ENCODE results near the gene KYNU. TPM values are rescaled to one million over a fixed set of nuclear protein-coding genes. Genes with fewer than 3 reads are reported as not detected.
"Not testable (repeated sequence)": the region's sequence is repeated elsewhere in the genome, so short reads cannot be mapped to it uniquely, and the experiment has no call there.

KYNU gene
- total RNA-seq, 2 experiments from 2014 or later: not detected

GRCh38 chr2:142863485-142863961 is 13.9 kb upstream of the KYNU start:
- Mint-ChIP-seq H3K4me1 (ENCODE audit: low read depth) (no peaks in the 10 kb centered on the region), H3K9me3 (no peaks in the 10 kb centered on the region), H3K4me3 (no peak overlapping the region), H3K36me3 (no peaks in the 10 kb centered on the region), H3K27me3 (no peaks in the 10 kb centered on the region), H3K27ac (no peak overlapping the region)
- POLR2A ChIA-PET: no interaction called here
- CTCF ChIA-PET: no interaction called here
- DNase-seq: no peak
- intact Hi-C loops (cut with micrococcal nuclease): no loop called here

- H3K27me3 Mint-ChIP-seq; H3K9me3 Mint-ChIP-seq; H3K27ac Mint-ChIP-seq; H3K36me3 Mint-ChIP-seq; POLR2A ChIA-PET; CTCF ChIA-PET; H3K4me1 Mint-ChIP-seq (ENCODE audit: low read depth); DNase-seq; H3K4me3 Mint-ChIP-seq; intact Hi-C loops (cut with micrococcal nuclease): not testable (repeated sequence)
These were observed 12.9 kb upstream of the KYNU start for GRCh38 chr2:142864605-142865004.

- CTCF ChIA-PET: no interaction called here
These were observed 11.5 kb upstream of the KYNU start for GRCh38 chr2:142865924-142866323.

GRCh38 chr2:142866426-142866825 is 11.0 kb upstream of the KYNU start:
- Mint-ChIP-seq H3K9me3 (no peaks in the 10 kb centered on the region), H3K4me1 (ENCODE audit: low read depth) (no peaks in the 10 kb centered on the region), H3K27me3 (no peaks in the 10 kb centered on the region), H3K4me3 (no peak overlapping the region), H3K36me3 (no peaks in the 10 kb centered on the region), H3K27ac (no peak overlapping the region)
- DNase-seq: no peak
- CTCF ChIA-PET: no interaction called here
- intact Hi-C loops (cut with micrococcal nuclease): no loop called here
- POLR2A ChIA-PET: interaction anchor here (0.6 kb wide), 1 partner anchor 32 kb away, joined by 3 read pairs; no protein-coding TSS in a partner anchor

More at GRCh38 chr2:142865924-142866323, 11.5 kb upstream of the KYNU start:
- intact Hi-C loops (cut with micrococcal nuclease): no loop called here
- Mint-ChIP-seq H3K36me3 (no peaks in the 10 kb centered on the region), H3K4me3 (no peak overlapping the region), H3K27ac (no peak overlapping the region), H3K9me3 (no peaks in the 10 kb centered on the region), H3K4me1 (ENCODE audit: low read depth) (no peaks in the 10 kb centered on the region), H3K27me3 (no peaks in the 10 kb centered on the region)
- no peak for DNase-seq
- POLR2A ChIA-PET: interaction anchor here (0.6 kb wide), 1 partner anchor 33 kb away, joined by 3 read pairs; no protein-coding TSS in a partner anchor

GRCh38 chr2:142867136-142867535 is 10.3 kb upstream of the KYNU start:
- no peaks in the 10 kb centered on the region for H3K9me3 Mint-ChIP-seq
- no peak overlapping the region for H3K4me3 Mint-ChIP-seq
- H3K36me3 Mint-ChIP-seq: no peaks in the 10 kb centered on the region
- no peaks in the 10 kb centered on the region for H3K4me1 Mint-ChIP-seq (ENCODE audit: low read depth)
- DNase-seq: no peak
- H3K27ac Mint-ChIP-seq: no peak overlapping the region
- intact Hi-C loops (cut with micrococcal nuclease): no loop called here
- no peaks in the 10 kb centered on the region for H3K27me3 Mint-ChIP-seq
- POLR2A ChIA-PET: no interaction called here
- CTCF ChIA-PET: no interaction called here

GRCh38 chr2:142868229-142868762 is 9.2 kb upstream of the KYNU start:
- intact Hi-C loops (cut with micrococcal nuclease): no loop called here
- ChIA-PET POLR2A (no interaction called here), CTCF (no interaction called here)
- Mint-ChIP-seq H3K4me3 (no peak overlapping the region), H3K27ac (no peak overlapping the region), H3K9me3 (no peaks in the 10 kb centered on the region), H3K4me1 (ENCODE audit: low read depth) (no peaks in the 10 kb centered on the region), H3K36me3 (no peaks in the 10 kb centered on the region), H3K27me3 (no peaks in the 10 kb centered on the region)
- no peak for DNase-seq

- POLR2A ChIA-PET; H3K27me3 Mint-ChIP-seq; H3K4me3 Mint-ChIP-seq; H3K4me1 Mint-ChIP-seq (ENCODE audit: low read depth); H3K9me3 Mint-ChIP-seq; H3K27ac Mint-ChIP-seq; CTCF ChIA-PET; intact Hi-C loops (cut with micrococcal nuclease); H3K36me3 Mint-ChIP-seq; DNase-seq: not testable (repeated sequence)
These were observed 8.4 kb upstream of the KYNU start for GRCh38 chr2:142869065-142869460.

- DNase-seq: no peak
- Mint-ChIP-seq H3K27me3 (no peaks in the 10 kb centered on the region), H3K4me3 (no peak overlapping the region), H3K9me3 (no peaks in the 10 kb centered on the region), H3K4me1 (ENCODE audit: low read depth) (no peaks in the 10 kb centered on the region), H3K27ac (no peak overlapping the region), H3K36me3 (no peaks in the 10 kb centered on the region)
- intact Hi-C loops (cut with micrococcal nuclease): no loop called here
- POLR2A ChIA-PET: no interaction called here
- CTCF ChIA-PET: no interaction called here
These were observed 7.9 kb upstream of the KYNU start for GRCh38 chr2:142869461-142870106.

GRCh38 chr2:142870526-142870925 is 6.9 kb upstream of the KYNU start:
- Mint-ChIP-seq H3K4me3 (no peak overlapping the region), H3K27ac (no peak overlapping the region), H3K4me1 (ENCODE audit: low read depth) (no peaks in the 10 kb centered on the region), H3K9me3 (no peaks in the 10 kb centered on the region), H3K27me3 (no peaks in the 10 kb centered on the region), H3K36me3 (no peaks in the 10 kb centered on the region)
- CTCF ChIA-PET: no interaction called here
- intact Hi-C loops (cut with micrococcal nuclease): no loop called here
- DNase-seq: no peak
- POLR2A ChIA-PET: no interaction called here

- no peaks in the 10 kb centered on the region for H3K9me3 Mint-ChIP-seq
- no peaks in the 10 kb centered on the region for H3K36me3 Mint-ChIP-seq
- intact Hi-C loops (cut with micrococcal nuclease): no loop called here
- no peak overlapping the region for H3K4me3 Mint-ChIP-seq
- CTCF ChIA-PET: no interaction called here
- POLR2A ChIA-PET: no interaction called here
- H3K27me3 Mint-ChIP-seq: no peaks in the 10 kb centered on the region
- no peak overlapping the region for H3K27ac Mint-ChIP-seq
- no peaks in the 10 kb centered on the region for H3K4me1 Mint-ChIP-seq (ENCODE audit: low read depth)
- DNase-seq: no peak
These were observed 6.1 kb upstream of the KYNU start for GRCh38 chr2:142871396-142871795.

GRCh38 chr2:142872882-142873724 is 4.4 kb upstream of the KYNU start:
- Mint-ChIP-seq H3K36me3 (no peaks in the 10 kb centered on the region), H3K4me1 (ENCODE audit: low read depth) (no peaks in the 10 kb centered on the region), H3K4me3 (no peak overlapping the region), H3K9me3 (no peaks in the 10 kb centered on the region), H3K27me3 (no peaks in the 10 kb centered on the region), H3K27ac (no peak overlapping the region)
- intact Hi-C loops (cut with micrococcal nuclease): no loop called here
- no peak for DNase-seq
- CTCF ChIA-PET: interaction anchor here (0.6 kb wide), 1 partner anchor 39 kb away, joined by 3 read pairs; no protein-coding TSS in a partner anchor
- POLR2A ChIA-PET: no interaction called here

- no peak overlapping the region for H3K27ac Mint-ChIP-seq
- intact Hi-C loops (cut with micrococcal nuclease): no loop called here
- ChIA-PET POLR2A (no interaction called here), CTCF (no interaction called here)
- no peaks in the 10 kb centered on the region for H3K9me3 Mint-ChIP-seq
- H3K4me3 Mint-ChIP-seq: no peak overlapping the region
- no peaks in the 10 kb centered on the region for H3K27me3 Mint-ChIP-seq
- no peaks in the 10 kb centered on the region for H3K36me3 Mint-ChIP-seq
- DNase-seq: no peak
- no peaks in the 10 kb centered on the region for H3K4me1 Mint-ChIP-seq (ENCODE audit: low read depth)
These were observed 3.6 kb upstream of the KYNU start for GRCh38 chr2:142873831-142874287.
